HCT116 (cell line): ENCODE data around the gene GRB10. TPM values are rescaled to one million over a fixed set of nuclear protein-coding genes. Genes with fewer than 3 reads are reported as not detected.

ENCODE experiments used
- ATAC-seq: fragments of 200-7000 bp; cut with Tn5 transposase; 2 replicates; pipeline ENCODE4 v1.9.1; 2020; ENCODE audit warnings: mild to moderate bottlenecking, moderate library complexity
- BruUV-seq: library from RNA; stranded (reverse); fragments of 400-500 nt; replicated peaks from 2 replicates; lab custom pipeline; 2021; lab: Mats Ljungman, UMichigan
- CTCF ChIA-PET: fragments of 300-600 bp; sonication (Branson Sonifier 250); formaldehyde crosslinking; loops from one replicate; lab custom pipeline; 2021; ENCODE audit warnings: antibody characterized with exemption; lab: Charles Lee
- POLR2A ChIA-PET: fragments of 300-600, 350-600 bp; sonication (Branson Sonifier 250); formaldehyde crosslinking; loops from one replicate; lab custom pipeline; 2021; ENCODE audit warnings: antibody characterized with exemption; lab: Charles Lee
- RAD21 ChIA-PET, 2 experiments: fragments of 300-600 bp; sonication (Branson Sonifier 250); formaldehyde crosslinking; loops; one replicate each; lab custom pipeline; 2023; ENCODE audit warnings: low total read pairs in 2 of 2; ENCODE audit not compliant: uncharacterized antibody in 2 of 2, unreplicated experiment in 2 of 2, low non-redundant PET in 1 of 2; lab: Charles Lee
- DNase-seq: peaks from one replicate; pipeline ENCODE4 v3.0.0-alpha.2; 2010; ENCODE audit warnings: low read depth, low spot score
- H2AFZ ChIP-seq: fragments of 200-600 bp; shearing (Covaris generic), sonication (generic); 2 replicates; pipeline ENCODE4 v1.6.1; 2017; ENCODE audit warnings: low read depth, mixed run types, mixed read lengths, antibody characterized with exemption, low read length; ENCODE audit not compliant: poor library complexity, severe bottlenecking
- H3K27ac ChIP-seq: 2 replicates; pipeline ENCODE4 v1.5.1; 2012; ENCODE audit warnings: low read depth, low read length
- H3K27me3 ChIP-seq: fragments of 200-600 bp; sonication (generic); 2 replicates; pipeline ENCODE4 v1.6.1; 2016; ENCODE audit warnings: mixed run types, low read length, mixed read lengths; ENCODE audit not compliant: insufficient read depth
- H3K36me3 ChIP-seq, 2 experiments: fragments of 200-500 bp in 1 of 2; fragments of 200-600 bp in 1 of 2; sonication (Bioruptor generic) in 1 of 2; sonication (generic) in 1 of 2; 2 replicates each; pipeline versions ENCODE4 v1.5.1 to v1.6.1; 2014 to 2016; ENCODE audit warnings: low read length in 2 of 2, inconsistent platforms in 1 of 2, mixed read lengths in 1 of 2, mixed run types in 1 of 2; ENCODE audit not compliant: insufficient read depth in 2 of 2, control insufficient read depth in 1 of 2
- H3K4me1 ChIP-seq, 2 experiments: fragments of 200-600 bp in 1 of 2; sonication (generic) in 1 of 2; 2 replicates each; pipeline versions ENCODE4 v1.5.1 to v1.6.1; 2012 to 2017; ENCODE audit warnings: low read length in 2 of 2, inconsistent platforms in 1 of 2, mild to moderate bottlenecking in 1 of 2, mixed read lengths in 1 of 2, mixed run types in 1 of 2, moderate library complexity in 1 of 2; ENCODE audit not compliant: insufficient read depth in 2 of 2, control insufficient read depth in 1 of 2
- H3K4me2 ChIP-seq: fragments of 200-600 bp; sonication (generic); 2 replicates; pipeline ENCODE4 v1.6.1; 2017; ENCODE audit warnings: mixed run types, low read length, mixed read lengths
- H3K4me3 ChIP-seq, 2 experiments: fragments of 200-600 bp in 1 of 2; sonication (generic) in 1 of 2; replicated peaks in 1 of 2; 2 replicates each; pipeline ENCODE4 v1.5.1; 2011 to 2016; ENCODE audit warnings: low read length in 2 of 2, control low read depth in 1 of 2, low read depth in 1 of 2, mild to moderate bottlenecking in 1 of 2, mixed read lengths in 1 of 2, mixed run types in 1 of 2
- H3K79me2 ChIP-seq: fragments of 200-600 bp; sonication (generic); 2 replicates; pipeline ENCODE4 v1.6.1; 2017; ENCODE audit warnings: mild to moderate bottlenecking, mixed run types, low read length, moderate library complexity, mixed read lengths; ENCODE audit not compliant: insufficient read depth
- H3K9ac ChIP-seq: fragments of 200-600 bp; sonication (generic); 2 replicates; pipeline ENCODE4 v1.6.1; 2016; ENCODE audit warnings: low read length, mixed read lengths
- H3K9me2 ChIP-seq: fragments of 200-600 bp; sonication (generic), shearing (Covaris generic); 2 replicates; pipeline ENCODE4 v1.6.1; 2017; ENCODE audit warnings: mixed run types, mild to moderate bottlenecking, moderate library complexity; ENCODE audit not compliant: insufficient read depth
- H3K9me3 ChIP-seq, 2 experiments: fragments of 200-500 bp in 1 of 2; fragments of 200-600 bp in 1 of 2; sonication (Bioruptor generic) in 1 of 2; sonication (generic) in 1 of 2; 2 replicates each; pipeline ENCODE4 v1.6.1; 2014 to 2017; ENCODE audit warnings: low read length in 2 of 2, mixed read lengths in 2 of 2, inconsistent platforms in 1 of 2, low read depth in 1 of 2, mild to moderate bottlenecking in 1 of 2, mixed run types in 1 of 2, moderate library complexity in 1 of 2; ENCODE audit not compliant: control insufficient read depth in 1 of 2, insufficient read depth in 1 of 2
- H4K20me1 ChIP-seq: fragments of 200-600 bp; sonication (generic), shearing (Covaris generic); 2 replicates; pipeline ENCODE4 v1.6.1; 2017; ENCODE audit warnings: mixed run types, mild to moderate bottlenecking, moderate library complexity; ENCODE audit not compliant: insufficient read depth
- CBX3 ChIP-seq: IDR thresholded peaks from 2 replicates; pipeline ENCODE4 v1.6.1; 2012; ENCODE audit warnings: low read depth
- CEBPB ChIP-seq: IDR thresholded peaks from 2 replicates; pipeline ENCODE4 v1.6.1; 2012; ENCODE audit warnings: low read depth
- CTCF ChIP-seq, 3 experiments: fragments of 200-600 bp in 1 of 3; sonication (generic) in 1 of 3; IDR thresholded peaks in 2 of 3; conservative IDR thresholded peaks in 1 of 3; 2 replicates each; pipeline ENCODE4 v1.5.1; 2012 to 2017; ENCODE audit warnings: low read depth in 2 of 3, low read length in 2 of 3, antibody characterized with exemption in 1 of 3, borderline replicate concordance in 1 of 3, control low read depth in 1 of 3, mild to moderate bottlenecking in 1 of 3, mixed read lengths in 1 of 3, mixed run types in 1 of 3, moderate library complexity in 1 of 3; ENCODE audit not compliant: insufficient read depth in 1 of 3
- EGR1 ChIP-seq: IDR thresholded peaks from 2 replicates; pipeline ENCODE4 v1.6.1; 2012; ENCODE audit warnings: low read depth
- ELF1 ChIP-seq: IDR thresholded peaks from 2 replicates; pipeline ENCODE4 v1.6.1; 2012; ENCODE audit warnings: low read depth, borderline replicate concordance
- EZH2 ChIP-seq: fragments of 200-600 bp; sonication (generic); IDR thresholded peaks from 2 replicates; pipeline ENCODE4 v1.6.1; 2017; ENCODE audit warnings: antibody characterized with exemption, mixed run types
- EZH2phosphoT487 ChIP-seq: fragments of 200-600 bp; IDR thresholded peaks from 2 replicates; pipeline ENCODE4 v1.6.1; 2018; ENCODE audit warnings: antibody characterized with exemption, borderline replicate concordance
- FOSL1 ChIP-seq: IDR thresholded peaks from 2 replicates; pipeline ENCODE4 v1.6.1; 2012; ENCODE audit warnings: low read depth
- JUND ChIP-seq: IDR thresholded peaks from 2 replicates; pipeline ENCODE4 v1.6.1; 2012
- MAX ChIP-seq: IDR thresholded peaks from 2 replicates; pipeline ENCODE4 v1.6.1; 2012
- SIN3A ChIP-seq: IDR thresholded peaks from 2 replicates; pipeline ENCODE4 v1.6.1; 2012; ENCODE audit warnings: low read depth
- SP1 ChIP-seq: IDR thresholded peaks from 2 replicates; pipeline ENCODE4 v1.6.1; 2012; ENCODE audit warnings: low read depth
- SRF ChIP-seq: IDR thresholded peaks from 2 replicates; pipeline ENCODE4 v1.6.1; 2012; ENCODE audit warnings: low read depth
- TCF7L2 ChIP-seq: IDR thresholded peaks from 2 replicates; pipeline ENCODE4 v1.7.0; 2011; ENCODE audit warnings: borderline replicate concordance, inconsistent platforms; ENCODE audit not compliant: insufficient read depth, insufficient read length; ENCODE audit errors: extremely low read depth
- ZBTB33 ChIP-seq: IDR thresholded peaks from 2 replicates; pipeline ENCODE4 v1.6.1; 2011; ENCODE audit warnings: mild to moderate bottlenecking, low read length, moderate library complexity; ENCODE audit not compliant: insufficient replicate concordance; ENCODE audit errors: extremely low read depth
- ZFX ChIP-seq: fragments of 450-650 bp; IDR thresholded peaks from 2 replicates; pipeline ENCODE4 v1.6.1; 2017
- ZNF274 ChIP-seq: fragments of 200-500 bp; sonication (Bioruptor generic); IDR thresholded peaks from 2 replicates; pipeline ENCODE4 v1.6.1; 2014; ENCODE audit warnings: mild to moderate bottlenecking, low read depth, low read length, inconsistent platforms
- intact Hi-C: fragments of 100-400 bp; cut with micrococcal nuclease; formaldehyde crosslinking; loops from 2 replicates; pipeline ENCODE4 v1.10.0; 2022
- total RNA-seq: library from RNA; stranded (reverse); gene quantifications from one replicate; pipeline ENCODE4 v1.2.1, GENCODE V29; 2021; ENCODE audit not compliant: unreplicated experiment
- TF ChIP-seq, protein P1 (sequence below): IDR thresholded peaks from 2 replicates; pipeline ENCODE4 v1.6.1; 2012; ENCODE audit warnings: low read depth
- TF ChIP-seq, protein P2 (sequence below): IDR thresholded peaks from 2 replicates; pipeline ENCODE4 v1.6.1; 2012

GRB10 gene
- total RNA-seq, 1 experiment from 2014 or later, result 37.3 TPM

GRCh38 chr7:50552139-50552538 lies 230.6 kb downstream of the GRB10 start:
- no peak overlapping the region for H3K9ac ChIP-seq
- no peak overlapping the region for H3K27ac ChIP-seq
- H4K20me1 ChIP-seq, result no peaks in the 10 kb centered on the region
- no peaks in the 10 kb centered on the region for H3K36me3 ChIP-seq
- TF ChIP-seq, protein P1, sequence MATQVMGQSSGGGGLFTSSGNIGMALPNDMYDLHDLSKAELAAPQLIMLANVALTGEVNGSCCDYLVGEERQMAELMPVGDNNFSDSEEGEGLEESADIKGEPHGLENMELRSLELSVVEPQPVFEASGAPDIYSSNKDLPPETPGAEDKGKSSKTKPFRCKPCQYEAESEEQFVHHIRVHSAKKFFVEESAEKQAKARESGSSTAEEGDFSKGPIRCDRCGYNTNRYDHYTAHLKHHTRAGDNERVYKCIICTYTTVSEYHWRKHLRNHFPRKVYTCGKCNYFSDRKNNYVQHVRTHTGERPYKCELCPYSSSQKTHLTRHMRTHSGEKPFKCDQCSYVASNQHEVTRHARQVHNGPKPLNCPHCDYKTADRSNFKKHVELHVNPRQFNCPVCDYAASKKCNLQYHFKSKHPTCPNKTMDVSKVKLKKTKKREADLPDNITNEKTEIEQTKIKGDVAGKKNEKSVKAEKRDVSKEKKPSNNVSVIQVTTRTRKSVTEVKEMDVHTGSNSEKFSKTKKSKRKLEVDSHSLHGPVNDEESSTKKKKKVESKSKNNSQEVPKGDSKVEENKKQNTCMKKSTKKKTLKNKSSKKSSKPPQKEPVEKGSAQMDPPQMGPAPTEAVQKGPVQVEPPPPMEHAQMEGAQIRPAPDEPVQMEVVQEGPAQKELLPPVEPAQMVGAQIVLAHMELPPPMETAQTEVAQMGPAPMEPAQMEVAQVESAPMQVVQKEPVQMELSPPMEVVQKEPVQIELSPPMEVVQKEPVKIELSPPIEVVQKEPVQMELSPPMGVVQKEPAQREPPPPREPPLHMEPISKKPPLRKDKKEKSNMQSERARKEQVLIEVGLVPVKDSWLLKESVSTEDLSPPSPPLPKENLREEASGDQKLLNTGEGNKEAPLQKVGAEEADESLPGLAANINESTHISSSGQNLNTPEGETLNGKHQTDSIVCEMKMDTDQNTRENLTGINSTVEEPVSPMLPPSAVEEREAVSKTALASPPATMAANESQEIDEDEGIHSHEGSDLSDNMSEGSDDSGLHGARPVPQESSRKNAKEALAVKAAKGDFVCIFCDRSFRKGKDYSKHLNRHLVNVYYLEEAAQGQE, result no peak
- TF ChIP-seq MAX, result no peak
- no peak for TF ChIP-seq CTCF (IDR thresholded peaks at IDR 0.05 in 2 of 3, conservative IDR thresholded peaks at IDR 0.05 in 1 of 3; ENCODE audit: borderline replicate concordance in 1 of 3, insufficient read depth in 1 of 3, low read depth in 2 of 3, low read length in 2 of 3)
- TF ChIP-seq ZNF274, result no peak
- no peak for TF ChIP-seq JUND
- TF ChIP-seq, protein P2, sequence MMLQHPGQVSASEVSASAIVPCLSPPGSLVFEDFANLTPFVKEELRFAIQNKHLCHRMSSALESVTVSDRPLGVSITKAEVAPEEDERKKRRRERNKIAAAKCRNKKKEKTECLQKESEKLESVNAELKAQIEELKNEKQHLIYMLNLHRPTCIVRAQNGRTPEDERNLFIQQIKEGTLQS, result no peak
- TF ChIP-seq EGR1, result no peak
- no peak for TF ChIP-seq ELF1
- no peak for TF ChIP-seq SIN3A
- no peak for TF ChIP-seq ZBTB33
- no peak for TF ChIP-seq CEBPB
- no peak for TF ChIP-seq EZH2phosphoT487
- no peak for TF ChIP-seq TCF7L2
- no peak for TF ChIP-seq SRF
- no peak for TF ChIP-seq ZFX
- no peak for TF ChIP-seq EZH2
- no peak for TF ChIP-seq FOSL1
- TF ChIP-seq SP1, result no peak
- TF ChIP-seq CBX3, result no peak
- TF ChIP-seq, all 23 proteins: peak for 0
- CTCF ChIA-PET, result no interaction called here
- H3K4me3 ChIP-seq, result no peak overlapping the region
- no peaks in the 10 kb centered on the region for H3K9me3 ChIP-seq
- no peak overlapping the region for H3K4me2 ChIP-seq
- peaks cover 14% of the 10 kb centered on the region; the same call in 1 of the 2 replicates for H3K27me3 ChIP-seq
- H3K79me2 ChIP-seq, result no peaks in the 10 kb centered on the region
- H3K9me2 ChIP-seq, result no peaks in the 10 kb centered on the region; the same call in 1 of the 2 replicates
- H3K4me1 ChIP-seq, result no peaks in the 10 kb centered on the region
- DNase-seq (no peak), ATAC-seq (no peak)
- BruUV-seq, result no TSS peak
- H2AFZ ChIP-seq, result no peak overlapping the region
- RAD21 ChIA-PET, result no interaction called here
- intact Hi-C loops, result no loop called here
- POLR2A ChIA-PET, result no interaction called here
